ENCODE data around the gene AHNAK. TPM values are rescaled to one million over a fixed set of nuclear protein-coding genes. Genes with fewer than 3 reads are reported as not detected.
"Not testable (repeated sequence)": the region's sequence is repeated elsewhere in the genome, so short reads cannot be mapped to it uniquely, and the experiment has no call there.

The AHNAK gene, protein sequence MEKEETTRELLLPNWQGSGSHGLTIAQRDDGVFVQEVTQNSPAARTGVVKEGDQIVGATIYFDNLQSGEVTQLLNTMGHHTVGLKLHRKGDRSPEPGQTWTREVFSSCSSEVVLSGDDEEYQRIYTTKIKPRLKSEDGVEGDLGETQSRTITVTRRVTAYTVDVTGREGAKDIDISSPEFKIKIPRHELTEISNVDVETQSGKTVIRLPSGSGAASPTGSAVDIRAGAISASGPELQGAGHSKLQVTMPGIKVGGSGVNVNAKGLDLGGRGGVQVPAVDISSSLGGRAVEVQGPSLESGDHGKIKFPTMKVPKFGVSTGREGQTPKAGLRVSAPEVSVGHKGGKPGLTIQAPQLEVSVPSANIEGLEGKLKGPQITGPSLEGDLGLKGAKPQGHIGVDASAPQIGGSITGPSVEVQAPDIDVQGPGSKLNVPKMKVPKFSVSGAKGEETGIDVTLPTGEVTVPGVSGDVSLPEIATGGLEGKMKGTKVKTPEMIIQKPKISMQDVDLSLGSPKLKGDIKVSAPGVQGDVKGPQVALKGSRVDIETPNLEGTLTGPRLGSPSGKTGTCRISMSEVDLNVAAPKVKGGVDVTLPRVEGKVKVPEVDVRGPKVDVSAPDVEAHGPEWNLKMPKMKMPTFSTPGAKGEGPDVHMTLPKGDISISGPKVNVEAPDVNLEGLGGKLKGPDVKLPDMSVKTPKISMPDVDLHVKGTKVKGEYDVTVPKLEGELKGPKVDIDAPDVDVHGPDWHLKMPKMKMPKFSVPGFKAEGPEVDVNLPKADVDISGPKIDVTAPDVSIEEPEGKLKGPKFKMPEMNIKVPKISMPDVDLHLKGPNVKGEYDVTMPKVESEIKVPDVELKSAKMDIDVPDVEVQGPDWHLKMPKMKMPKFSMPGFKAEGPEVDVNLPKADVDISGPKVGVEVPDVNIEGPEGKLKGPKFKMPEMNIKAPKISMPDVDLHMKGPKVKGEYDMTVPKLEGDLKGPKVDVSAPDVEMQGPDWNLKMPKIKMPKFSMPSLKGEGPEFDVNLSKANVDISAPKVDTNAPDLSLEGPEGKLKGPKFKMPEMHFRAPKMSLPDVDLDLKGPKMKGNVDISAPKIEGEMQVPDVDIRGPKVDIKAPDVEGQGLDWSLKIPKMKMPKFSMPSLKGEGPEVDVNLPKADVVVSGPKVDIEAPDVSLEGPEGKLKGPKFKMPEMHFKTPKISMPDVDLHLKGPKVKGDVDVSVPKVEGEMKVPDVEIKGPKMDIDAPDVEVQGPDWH (N-terminal part only)
- total RNA-seq (2014; rRNA removed; shearing (Covaris generic)) = 11.3 and 14.3 TPM in 2 replicates
- polyA plus RNA-seq (2015; cell fraction: cytosol; rRNA removed) = 8.3 and 13.9 TPM in 2 replicates
- polyA plus RNA-seq (2015; cell fraction: nucleus; rRNA removed) = 27.3 and 58.8 TPM in 2 replicates

DNA sequence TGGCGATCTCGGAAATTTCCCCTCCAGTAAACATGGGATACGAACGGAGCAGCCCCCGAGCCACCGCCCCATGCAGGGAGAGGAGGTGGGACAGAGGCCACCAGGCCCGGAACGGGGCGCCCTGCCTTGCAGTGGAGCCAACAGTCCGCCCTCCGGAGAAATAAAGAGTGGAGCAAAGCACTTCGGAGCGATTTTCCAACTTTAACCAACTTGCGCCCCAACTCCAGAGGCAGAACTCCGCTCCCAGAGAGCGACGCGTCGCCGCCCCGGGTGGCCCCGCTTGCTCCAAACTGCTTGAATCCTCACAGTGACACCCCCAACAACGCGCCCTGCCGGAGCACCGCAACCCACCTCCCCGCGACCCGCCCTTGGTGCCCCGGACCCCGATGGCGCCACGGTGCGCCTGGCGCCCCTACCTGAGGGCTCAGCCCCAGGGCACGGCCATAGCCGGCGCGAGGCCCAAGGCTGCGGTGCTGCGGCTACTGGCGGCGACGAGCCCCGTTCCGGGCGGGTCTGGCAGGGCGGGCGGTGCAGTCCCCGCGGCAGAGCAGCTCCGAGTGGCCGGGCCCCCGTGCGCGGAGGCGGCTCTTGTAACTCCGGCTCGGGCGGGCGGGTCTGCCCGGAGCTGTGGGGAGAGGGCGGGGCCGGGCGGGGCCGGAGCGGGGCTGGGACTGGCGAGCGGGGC is at the start of gene AHNAK:
TSS of gene AHNAK (minus strand) at position 563 of the 685 bp plus-strand sequence. CDS start 10,708 bp downstream, outside the sequence.
- no peak for DNase-seq (ENCODE audit: low read depth, low spot score)
- in situ Hi-C loops (cut with HindIII; ENCODE audit: low pct_unique_long_range_greater_than_20kb, low sequenced_read_pairs) = no loop called here

DNA sequence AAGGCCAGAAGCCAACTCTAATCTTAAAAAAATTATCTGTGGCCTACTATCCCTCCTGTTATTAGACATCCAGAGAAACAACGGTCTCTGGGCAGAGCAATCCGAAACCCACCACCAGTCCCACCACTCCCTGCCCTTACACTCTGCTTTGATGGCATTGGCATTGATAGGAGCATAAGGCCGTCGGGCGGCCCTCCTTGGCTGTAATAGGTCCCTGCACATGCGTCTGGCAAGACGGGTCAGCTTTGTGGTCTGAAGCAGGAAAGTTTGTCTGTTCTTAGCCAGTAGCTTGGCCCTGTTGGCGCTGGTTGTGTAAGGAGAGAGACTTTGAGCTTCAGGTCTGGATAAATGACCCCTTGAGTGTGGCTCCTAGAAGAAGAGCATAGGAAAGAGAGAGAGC is 48.5 kb upstream of the AHNAK start:
- in situ Hi-C loops (cut with HindIII; ENCODE audit: low pct_unique_long_range_greater_than_20kb, low sequenced_read_pairs) = no loop called here
- no peak for DNase-seq (ENCODE audit: low read depth, low spot score)

DNA sequence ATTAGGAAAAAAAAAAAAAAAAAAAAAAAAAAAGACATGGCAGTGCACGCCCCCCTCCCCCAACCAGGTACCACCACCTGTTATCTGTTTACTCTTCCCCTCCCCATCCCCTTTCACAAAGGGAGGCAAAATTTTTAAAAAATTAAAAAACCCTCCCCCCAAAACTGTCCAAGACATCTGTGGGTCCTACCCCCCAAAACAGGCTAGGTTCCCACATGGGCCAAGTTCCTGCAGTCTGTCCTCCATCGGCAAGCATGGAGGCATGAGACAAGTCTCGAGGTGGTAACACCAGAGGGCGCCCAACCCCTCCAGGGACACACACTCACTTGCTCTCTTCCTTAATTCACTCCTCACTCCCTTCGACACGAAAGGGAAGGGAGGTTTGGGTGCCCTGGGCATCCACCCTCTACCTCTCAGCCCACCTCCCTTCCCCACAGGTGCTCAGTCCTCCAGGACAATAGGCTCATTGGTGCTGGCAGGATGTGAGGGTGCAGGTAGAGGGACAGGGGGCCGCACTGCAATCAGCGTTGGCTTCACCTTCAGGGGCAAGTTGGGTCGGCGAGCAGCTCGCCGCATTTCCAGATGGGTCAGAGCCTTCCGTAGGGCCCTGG is 46.9 kb upstream of the AHNAK start:
- in situ Hi-C loops (cut with HindIII; ENCODE audit: low pct_unique_long_range_greater_than_20kb, low sequenced_read_pairs) = no loop called here
- DNase-seq (ENCODE audit: low read depth, low spot score) = peak; percentile 81

DNA sequence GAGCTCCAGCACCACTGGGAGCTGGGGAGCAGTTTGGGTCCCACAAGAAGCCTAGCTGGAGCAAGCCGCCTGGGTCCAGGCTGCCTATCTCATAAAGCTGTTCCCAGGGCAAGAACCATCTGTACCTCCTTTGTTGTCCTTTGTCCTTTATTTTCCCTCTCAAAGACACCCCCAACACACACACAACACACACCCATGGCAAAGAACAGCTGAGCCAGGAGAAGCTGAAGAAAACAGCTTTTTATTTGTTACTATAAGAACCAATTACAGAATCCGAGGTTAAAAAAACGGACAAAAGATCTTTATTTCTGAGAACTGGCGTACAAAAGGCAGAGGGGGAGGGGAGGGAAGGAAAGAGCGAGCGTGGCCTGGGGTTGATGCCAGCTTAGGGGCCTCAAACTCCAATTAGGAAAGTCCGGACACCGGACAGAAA is 46.4 kb upstream of the AHNAK start:
- in situ Hi-C loops (cut with HindIII; ENCODE audit: low pct_unique_long_range_greater_than_20kb, low sequenced_read_pairs) = no loop called here
- no peak for DNase-seq (ENCODE audit: low read depth, low spot score)

DNA sequence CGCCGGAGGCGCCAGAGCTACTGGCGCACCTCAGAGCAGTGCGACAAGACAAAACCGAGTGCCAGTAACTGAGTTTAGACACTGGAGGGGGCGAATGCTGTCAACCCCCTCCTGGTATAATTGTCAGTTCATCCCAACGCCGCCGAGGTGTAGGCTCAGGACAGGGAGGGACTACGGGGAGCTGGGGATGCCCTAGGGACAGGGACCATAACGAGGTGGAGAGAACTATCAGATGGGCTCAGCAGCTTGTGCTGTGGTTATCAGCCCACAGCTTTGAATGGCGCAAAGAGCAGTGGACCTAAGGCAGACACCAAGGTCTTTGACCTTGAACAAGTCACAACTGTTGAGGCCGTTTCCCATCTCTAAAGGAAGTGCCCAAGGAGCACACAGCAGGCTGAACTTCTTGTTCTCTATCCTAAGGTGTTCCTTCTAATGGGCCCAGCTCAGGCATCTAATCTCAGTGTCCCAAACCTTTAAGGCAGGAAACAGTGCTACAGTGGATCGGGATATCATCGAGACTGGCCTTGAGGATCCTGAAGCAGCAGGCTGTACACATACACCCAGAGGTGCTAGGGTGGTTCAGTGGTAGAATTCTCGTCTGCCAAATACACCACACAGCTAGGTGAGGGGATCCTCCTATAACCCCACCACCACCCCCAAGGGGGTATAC is 45.7 kb upstream of the AHNAK start:
- no peak for DNase-seq (ENCODE audit: low read depth, low spot score)
- in situ Hi-C loops (cut with HindIII; ENCODE audit: low pct_unique_long_range_greater_than_20kb, low sequenced_read_pairs) = no loop called here

DNA sequence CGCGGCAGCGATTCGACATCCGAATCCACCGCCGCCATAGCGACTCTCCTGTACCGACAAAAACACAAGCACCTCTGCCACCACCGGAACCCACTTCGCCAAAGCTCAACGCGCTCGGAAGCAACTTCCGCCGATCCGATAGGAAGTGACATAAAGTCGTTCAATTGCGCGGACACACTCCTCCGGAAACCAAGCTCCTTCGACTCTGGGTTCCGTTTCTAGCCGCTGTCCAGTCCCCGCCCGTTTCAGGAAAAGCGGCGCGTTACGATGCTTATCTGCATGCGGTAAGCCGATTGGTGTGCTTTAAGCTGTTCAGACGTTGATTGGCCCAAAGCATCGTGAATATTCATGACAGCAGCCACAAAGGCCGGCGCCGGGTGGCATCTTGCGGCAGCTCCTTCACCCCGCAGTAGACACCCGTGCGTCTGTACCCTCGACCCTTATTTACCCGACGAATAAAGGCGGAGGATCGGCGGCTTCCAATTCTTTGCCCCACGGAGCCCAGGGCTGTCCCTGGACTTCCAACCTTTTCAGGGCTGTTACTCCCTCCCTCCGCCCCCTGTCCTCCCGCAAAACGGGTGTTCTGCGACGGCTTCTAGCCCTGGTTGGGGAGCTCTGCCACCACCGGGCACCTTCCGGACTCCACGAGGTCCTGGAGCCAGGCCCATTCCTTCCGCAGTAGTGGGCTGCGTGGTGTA is 45.0 kb upstream of the AHNAK start, which contains the start of gene TUT1:
TSS of gene TUT1 (minus strand) at position 76 of the 698 bp plus-strand sequence. CDS start at position 38, 38 bp downstream.
- peak; percentile 97 for DNase-seq (ENCODE audit: low read depth, low spot score)
- in situ Hi-C loops (cut with HindIII; ENCODE audit: low pct_unique_long_range_greater_than_20kb, low sequenced_read_pairs) = no loop called here

DNA sequence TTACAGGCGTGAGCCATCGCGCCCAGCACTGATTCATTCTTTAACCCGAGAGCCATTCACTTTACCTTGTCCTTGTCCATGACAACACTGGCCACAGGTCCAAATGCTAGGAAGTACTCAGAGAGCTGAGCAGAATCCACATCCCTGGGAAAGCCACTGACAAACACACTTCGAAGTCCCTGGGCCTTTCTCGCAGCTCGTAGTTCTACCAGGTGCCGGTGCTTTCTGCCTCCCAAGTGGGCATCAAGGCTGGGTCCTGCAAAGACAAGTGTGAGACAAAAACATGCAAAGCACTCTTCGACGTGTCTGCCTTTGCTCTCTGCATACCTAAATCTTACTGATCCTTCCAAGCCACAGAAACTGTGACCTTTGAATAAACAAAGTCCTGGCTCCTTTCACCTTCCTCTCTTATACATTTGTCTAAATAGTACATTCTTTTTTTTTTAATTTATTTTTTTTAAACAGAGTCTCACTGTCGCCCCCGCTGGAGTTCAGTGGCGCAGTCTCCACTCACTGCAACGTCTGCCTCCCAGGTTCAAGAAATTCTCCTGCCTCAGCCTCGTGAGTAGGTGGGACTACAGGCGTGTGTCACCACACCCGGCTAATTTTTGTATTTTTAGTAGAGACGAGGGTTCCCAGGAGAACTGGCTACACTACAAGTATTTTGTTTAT is 42.5 kb upstream of the AHNAK start:
- no peak for DNase-seq (ENCODE audit: low read depth, low spot score)
- in situ Hi-C loops (cut with HindIII; ENCODE audit: low pct_unique_long_range_greater_than_20kb, low sequenced_read_pairs) = no loop called here

DNA sequence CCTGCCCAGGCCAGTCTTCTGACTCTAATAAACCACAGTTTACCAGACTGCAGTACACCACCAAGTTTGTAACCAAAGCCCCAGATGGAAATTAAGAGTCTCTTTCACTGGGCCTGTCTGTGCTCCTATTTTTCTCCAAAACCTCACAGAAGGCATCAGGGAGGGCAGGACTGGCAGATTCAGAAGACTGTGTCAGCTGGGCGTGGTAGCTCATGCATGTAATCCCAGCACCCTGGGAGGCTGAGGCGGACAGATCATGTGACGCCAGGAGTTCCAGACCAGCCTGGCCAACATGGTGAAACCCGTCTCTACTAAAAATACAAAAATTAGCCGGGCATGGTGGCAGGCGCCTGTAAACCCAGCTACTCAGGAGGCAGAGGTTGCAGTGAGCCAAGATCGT is 38.8 kb upstream of the AHNAK start:
- in situ Hi-C loops (cut with HindIII; ENCODE audit: low pct_unique_long_range_greater_than_20kb, low sequenced_read_pairs); DNase-seq (ENCODE audit: low read depth, low spot score): not testable (repeated sequence)

DNA sequence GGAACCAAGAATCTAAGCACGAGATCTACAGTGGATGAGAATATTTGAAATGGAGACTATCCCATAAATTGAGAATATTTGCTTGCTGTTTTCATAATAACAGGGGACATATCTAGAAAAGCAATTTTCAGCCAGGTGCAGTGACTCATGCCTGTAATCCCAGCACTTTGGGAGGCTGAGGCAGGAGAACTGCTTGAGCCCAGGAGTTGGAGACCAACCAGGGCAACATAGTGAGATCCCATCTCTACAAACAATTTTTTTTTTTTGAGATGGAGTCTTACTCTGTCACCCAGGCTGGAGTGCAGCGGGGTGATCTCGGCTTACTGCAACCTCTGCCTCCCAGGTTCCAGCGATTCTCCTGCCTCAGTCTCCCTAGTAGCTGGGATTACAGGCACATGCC is 35.1 kb upstream of the AHNAK start:
- DNase-seq (ENCODE audit: low read depth, low spot score); in situ Hi-C loops (cut with HindIII; ENCODE audit: low pct_unique_long_range_greater_than_20kb, low sequenced_read_pairs): not testable (repeated sequence)

DNA sequence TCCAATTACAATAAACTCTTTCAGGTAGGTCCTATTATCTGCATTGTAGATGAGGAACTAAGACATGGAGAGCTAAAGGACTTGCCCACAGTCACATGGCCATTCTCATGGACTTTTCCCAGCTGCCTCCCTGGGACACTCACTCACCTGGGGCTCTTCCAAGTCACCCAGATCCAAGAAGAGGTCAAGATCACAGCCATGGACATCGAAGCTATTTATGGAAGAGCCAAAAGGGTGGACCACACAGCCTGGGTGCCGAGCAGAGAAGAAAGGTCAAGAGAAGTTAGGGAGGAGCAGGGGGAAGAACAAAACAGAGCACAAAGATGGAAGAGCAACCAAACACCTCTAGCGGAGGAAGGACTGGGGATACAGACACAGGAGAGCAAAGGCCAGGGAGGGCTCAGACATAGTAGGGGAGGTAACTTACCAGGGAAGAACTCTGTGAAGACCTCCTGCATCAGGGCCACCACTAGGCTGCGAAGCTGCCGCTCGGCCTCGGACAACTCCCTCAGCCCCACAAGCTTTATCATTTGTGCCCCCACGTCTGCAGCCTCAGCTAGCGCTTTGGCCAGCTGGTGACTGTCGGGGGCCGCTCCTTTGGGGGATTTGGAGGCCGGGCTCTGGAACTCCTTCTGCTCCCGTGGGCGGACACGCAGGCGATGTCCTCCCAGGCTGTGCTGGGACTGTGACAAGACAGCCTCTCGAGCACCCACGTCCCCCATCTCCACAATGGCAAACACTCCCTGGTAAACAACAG is 34.5 kb upstream of the AHNAK start:
- no peak for DNase-seq (ENCODE audit: low read depth, low spot score)
- in situ Hi-C loops (cut with HindIII; ENCODE audit: low pct_unique_long_range_greater_than_20kb, low sequenced_read_pairs) = no loop called here

DNA sequence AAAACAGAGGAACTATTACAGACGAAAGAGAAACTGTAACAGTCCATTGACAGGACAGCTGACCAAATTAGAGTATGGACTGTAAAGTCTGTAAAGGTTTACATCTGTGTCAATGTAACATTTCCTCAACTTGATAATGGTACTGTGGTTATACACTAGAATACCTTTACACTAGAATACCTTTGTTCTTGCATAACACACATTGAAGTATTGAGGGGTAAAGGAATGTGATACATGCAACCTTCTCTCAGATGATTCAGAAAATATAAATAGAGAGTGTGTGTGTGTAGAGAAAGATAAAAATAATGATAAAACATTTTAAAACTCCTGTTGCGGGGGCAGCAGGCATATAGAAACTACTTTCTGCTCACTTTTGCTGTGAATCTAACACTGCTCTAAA is 32.6 kb upstream of the AHNAK start:
- in situ Hi-C loops (cut with HindIII; ENCODE audit: low pct_unique_long_range_greater_than_20kb, low sequenced_read_pairs) = no loop called here
- no peak for DNase-seq (ENCODE audit: low read depth, low spot score)

DNA sequence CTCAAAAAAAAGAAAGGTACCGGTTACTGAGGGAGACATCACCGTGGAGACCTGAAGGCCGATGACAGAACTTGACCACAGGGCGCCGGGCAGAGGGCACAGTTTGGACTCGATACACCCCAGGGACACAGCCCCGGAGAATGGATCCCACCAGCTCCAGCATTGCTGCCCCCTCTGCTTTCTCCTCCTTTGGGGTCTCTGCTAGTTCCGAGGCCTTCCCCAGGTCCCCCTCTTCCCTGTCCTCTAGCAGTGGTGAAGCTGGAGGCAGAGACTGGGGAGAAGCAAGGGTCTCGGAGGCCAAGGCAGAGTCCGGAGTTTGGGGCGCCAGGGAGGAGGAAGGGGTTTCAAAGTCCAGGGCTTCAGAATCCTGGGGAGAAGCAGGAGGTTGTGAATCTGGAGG is 31.9 kb upstream of the AHNAK start:
- DNase-seq (ENCODE audit: low read depth, low spot score) = no peak
- in situ Hi-C loops (cut with HindIII; ENCODE audit: low pct_unique_long_range_greater_than_20kb, low sequenced_read_pairs) = no loop called here

DNA sequence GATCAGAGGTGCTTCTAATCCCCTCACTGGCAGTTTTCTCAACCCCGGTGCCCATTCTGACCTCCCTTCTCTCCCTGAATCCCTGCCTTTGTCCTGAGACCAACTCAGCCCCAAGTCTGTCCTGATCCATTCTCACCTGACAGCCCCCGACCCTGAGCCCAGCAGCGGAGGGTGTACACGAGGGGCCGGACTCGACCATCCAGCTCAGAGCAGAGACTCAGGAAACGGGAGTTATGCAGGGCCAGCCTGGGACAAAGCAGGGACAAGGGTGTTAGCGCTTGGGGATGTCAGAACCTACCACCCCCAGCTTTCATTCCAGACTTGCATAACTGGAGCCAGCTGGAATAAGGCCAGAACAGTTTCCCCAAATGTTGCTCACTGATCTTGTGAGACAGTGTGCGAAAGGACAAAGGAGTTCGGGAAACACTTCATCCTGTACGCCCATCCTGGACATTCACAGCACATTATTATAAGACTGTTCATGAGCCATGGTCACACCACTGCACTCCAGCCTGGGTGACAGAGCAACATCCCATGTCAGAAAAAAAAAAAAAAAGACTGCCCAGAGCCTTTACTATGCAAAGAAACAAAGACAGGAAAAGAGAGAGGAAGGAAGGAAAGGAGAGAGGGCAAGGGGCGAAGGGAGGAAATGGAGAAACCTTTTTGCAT is 30.6 kb upstream of the AHNAK start:
- no peak for DNase-seq (ENCODE audit: low read depth, low spot score)
- in situ Hi-C loops (cut with HindIII; ENCODE audit: low pct_unique_long_range_greater_than_20kb, low sequenced_read_pairs) = no loop called here

DNA sequence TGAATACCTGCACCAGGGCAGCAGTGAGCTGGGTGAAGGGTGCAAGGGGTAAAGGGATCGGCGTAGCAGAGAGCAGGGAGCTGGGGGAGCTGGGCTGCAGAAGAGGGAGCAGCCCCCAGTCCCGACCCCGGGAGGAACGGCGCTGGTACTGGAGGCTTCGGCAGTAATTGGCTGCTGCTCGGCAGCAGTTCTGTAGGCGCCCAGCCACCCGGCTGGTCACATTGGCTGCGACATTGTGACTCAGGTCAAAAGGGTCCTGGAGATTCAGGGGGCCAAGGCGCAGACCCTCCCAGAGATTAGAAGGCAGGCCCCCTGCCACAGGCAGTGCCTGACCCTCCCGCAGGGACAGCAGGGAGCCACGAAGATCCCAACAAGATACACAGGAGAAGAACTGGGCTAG is 29.2 kb upstream of the AHNAK start:
- in situ Hi-C loops (cut with HindIII; ENCODE audit: low pct_unique_long_range_greater_than_20kb, low sequenced_read_pairs) = no loop called here
- no peak for DNase-seq (ENCODE audit: low read depth, low spot score)

All from SK-MEL-5 (cell line).